ENCODE results near the gene ESPN. TPM values are rescaled to one million over a fixed set of nuclear protein-coding genes. Genes with fewer than 3 reads are reported as not detected.

Gene ESPN
- total and polyA plus RNA-seq, 10 of the 15 experiments (the other 5 are each of a cell fraction or from before 2014, with no cell fraction given) = 0.18 to 0.71 (median 0.59) TPM; not detected in 7

GRCh38 chr1:6501279-6501813 lies 76.8 kb downstream of the ESPN start (continued):
- TF ChIP-seq SIX5 (IDR thresholded peaks at IDR 0.05; ENCODE audit: low read depth, low read length, severe bottlenecking) (no peak), IKZF1 (conservative IDR thresholded peaks at IDR 0.05) (no peak)

DNA sequence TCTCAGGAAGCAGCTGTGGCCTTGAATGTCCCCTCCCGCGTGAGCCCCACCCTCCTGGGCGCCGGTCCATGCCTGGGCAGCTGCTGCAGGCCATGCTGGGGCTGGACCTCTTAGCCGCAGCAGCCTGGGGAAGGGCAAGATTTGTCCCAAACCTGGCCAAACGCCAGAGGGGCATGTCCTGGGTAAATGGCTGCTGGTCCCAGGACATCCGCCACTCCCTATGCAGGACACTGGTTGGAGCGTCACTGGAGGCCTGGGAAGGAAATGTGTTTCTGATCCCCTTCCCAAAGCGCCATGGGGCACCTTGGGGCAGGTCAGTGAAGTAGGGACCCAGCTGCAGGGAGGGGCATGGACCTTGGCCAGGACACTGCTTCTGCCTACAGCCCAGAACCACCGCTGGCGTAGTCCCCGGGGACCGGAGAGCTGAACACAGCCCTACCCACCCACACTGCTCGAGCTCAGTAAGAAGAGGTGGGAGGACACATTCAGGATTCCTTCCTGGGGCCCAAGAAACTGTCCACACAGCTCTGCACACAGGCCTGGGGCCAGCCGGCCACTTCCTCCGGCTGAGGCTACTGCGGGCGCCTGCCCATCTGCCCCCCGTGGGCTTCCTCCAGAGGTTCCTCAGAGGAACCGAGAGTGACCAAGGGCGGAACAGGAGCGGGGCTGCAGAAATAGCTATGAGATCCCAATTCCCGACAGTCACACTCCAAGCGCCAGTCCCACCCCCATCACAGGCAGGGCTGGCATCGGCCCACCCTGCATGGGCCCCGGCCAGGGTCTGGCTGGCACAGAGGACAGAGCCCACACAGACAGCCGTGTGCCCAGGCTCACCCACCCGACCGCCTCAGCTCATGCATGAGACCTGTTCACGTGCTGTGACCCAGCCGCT lies 77.7 kb downstream of the ESPN start:
- no peaks in the 10 kb centered on the region for H3K79me2 ChIP-seq (ENCODE audit: control insufficient read depth, insufficient read depth, low read length)
- POLR2A ChIA-PET = interaction anchor here (1.1 kb wide), 1 partner anchor 19 kb away, joined by 3 read pairs; no protein-coding TSS in a partner anchor
- H3K4me3 ChIP-seq = no peak overlapping the region
- SMC1A ChIA-PET (ENCODE audit: uncharacterized antibody, unreplicated experiment) = interaction anchor here (0.8 kb wide), 1 partner anchor 10 kb away, joined by 3 read pairs; no protein-coding TSS in a partner anchor
- H3K4me2 ChIP-seq (ENCODE audit: control insufficient read depth, insufficient read depth) = no peak overlapping the region
- H4K20me1 ChIP-seq (ENCODE audit: control insufficient read depth, insufficient read depth) = no peaks in the 10 kb centered on the region; the same call in 1 of the 2 replicates
- no TSS peak for BruUV-seq (replicated peaks)
- no peaks in the 10 kb centered on the region for H3K4me1 ChIP-seq (ENCODE audit: control insufficient read depth, insufficient read depth, low read length)
- CTCF ChIA-PET = interaction anchor here (0.9 kb wide), 1 partner anchor 13 kb away, joined by 3 read pairs; no protein-coding TSS in a partner anchor
- RAD21 ChIA-PET (ENCODE audit: unreplicated experiment) = no interaction called here
- no peaks in the 10 kb centered on the region for H3K36me3 ChIP-seq (ENCODE audit: control insufficient read depth in 2 of 2, insufficient read depth in 2 of 2, low read length in 1 of 2)
- DNase-seq (ENCODE audit: low read depth, low spot score) (no peak), ATAC-seq (no peak), FAIRE-seq (no peak)
- peaks cover 0 to 8% of the 10 kb centered on the region in 2 experiments; a peak in 3 of 4 replicates for H3K27me3 ChIP-seq (replicated peaks in 1 of 2; ENCODE audit: control insufficient read depth in 2 of 2, insufficient read depth in 2 of 2, low read length in 1 of 2)
- intact Hi-C loops (cut with micrococcal nuclease; ENCODE audit: unreplicated experiment) = no loop called here
- H3K9me3 ChIP-seq (replicated peaks; ENCODE audit: control insufficient read depth, insufficient read depth, low read length) = no peaks in the 10 kb centered on the region
- in situ Hi-C loops (cut with MboI) = no loop called here
- no peak overlapping the region for H3K9ac ChIP-seq (ENCODE audit: control insufficient read depth, insufficient read depth, low read length)
- no peak overlapping the region for H2AFZ ChIP-seq (ENCODE audit: control insufficient read depth, low read depth, low read length)
- 18% methylated on average over 31 of the region's 31 CpGs for WGBS (ENCODE audit: insufficient coverage, insufficient replicate concordance, low lambda C conversion rate, missing lambda C conversion rate)
- no peak overlapping the region for H3K27ac ChIP-seq (ENCODE audit: control insufficient read depth, insufficient read depth)
- TF ChIP-seq SMC3 (IDR thresholded peaks at IDR 0.05; ENCODE audit: borderline replicate concordance, low read length) (no peak), E4F1 (IDR thresholded peaks at IDR 0.05; ENCODE audit: borderline replicate concordance, partially characterized antibody) (no peak), PAX8 (IDR thresholded peaks at IDR 0.05) (no peak), SP1 (IDR thresholded peaks at IDR 0.05; ENCODE audit: low read depth, low read length) (no peak), RUNX3 (IDR thresholded peaks at IDR 0.05; ENCODE audit: low read length) (no peak), SMAD1 (IDR thresholded peaks at IDR 0.05; ENCODE audit: low read depth, partially characterized antibody) (no peak), LARP7 (IDR thresholded peaks at IDR 0.05) (no peak), IKZF2 (IDR thresholded peaks at IDR 0.05) (no peak), BRCA1 (IDR thresholded peaks at IDR 0.05; ENCODE audit: low read depth, low read length) (no peak), ATF7 (IDR thresholded peaks at IDR 0.05; ENCODE audit: low read depth) (no peak), RBBP5 (conservative IDR thresholded peaks at IDR 0.05) (no peak), SREBF2 (IDR thresholded peaks at IDR 0.05; ENCODE audit: low read length) (no peak), TCF3 (IDR thresholded peaks at IDR 0.05; ENCODE audit: borderline replicate concordance, insufficient read depth, low read depth, low read length) (no peak), GATAD2B (conservative IDR thresholded peaks at IDR 0.05; ENCODE audit: low read depth) (no peak), NRF1 (conservative IDR thresholded peaks at IDR 0.05; ENCODE audit: low read depth, low read length) (no peak)

Measured in GM12878 (cell line).